ENCODE data around the gene UMAD1.
"Not testable (repeated sequence)": the region's sequence is repeated elsewhere in the genome, so short reads cannot be mapped to it uniquely, and the experiment has no call there.

DNA sequence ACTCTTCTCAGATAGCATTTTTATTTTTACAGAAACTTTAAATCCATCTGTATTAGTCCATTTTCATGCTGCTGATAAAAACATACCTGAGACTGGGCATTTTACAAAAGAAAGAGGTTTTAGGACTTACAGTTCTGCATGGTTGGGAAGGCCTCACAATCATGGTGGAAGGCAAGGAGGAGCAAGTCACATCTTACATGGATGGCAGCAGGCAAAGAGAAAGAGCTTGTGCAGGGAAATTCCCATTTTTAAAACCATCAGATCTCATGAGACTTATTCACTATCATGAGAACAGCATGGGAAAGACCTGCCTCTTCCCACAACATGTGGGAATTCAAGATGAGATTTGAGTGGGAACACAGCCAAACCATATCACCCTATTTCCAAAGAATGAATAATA lies 184.7 kb downstream of the UMAD1 start:
- not testable (repeated sequence) for TF ChIP-seq TAF1 (IDR thresholded peaks at IDR 0.05; ENCODE audit: borderline replicate concordance, low read depth, low read length); CHD2 (IDR thresholded peaks at IDR 0.05; ENCODE audit: low read length, partially characterized antibody)
- TF ChIP-seq, protein P1, sequence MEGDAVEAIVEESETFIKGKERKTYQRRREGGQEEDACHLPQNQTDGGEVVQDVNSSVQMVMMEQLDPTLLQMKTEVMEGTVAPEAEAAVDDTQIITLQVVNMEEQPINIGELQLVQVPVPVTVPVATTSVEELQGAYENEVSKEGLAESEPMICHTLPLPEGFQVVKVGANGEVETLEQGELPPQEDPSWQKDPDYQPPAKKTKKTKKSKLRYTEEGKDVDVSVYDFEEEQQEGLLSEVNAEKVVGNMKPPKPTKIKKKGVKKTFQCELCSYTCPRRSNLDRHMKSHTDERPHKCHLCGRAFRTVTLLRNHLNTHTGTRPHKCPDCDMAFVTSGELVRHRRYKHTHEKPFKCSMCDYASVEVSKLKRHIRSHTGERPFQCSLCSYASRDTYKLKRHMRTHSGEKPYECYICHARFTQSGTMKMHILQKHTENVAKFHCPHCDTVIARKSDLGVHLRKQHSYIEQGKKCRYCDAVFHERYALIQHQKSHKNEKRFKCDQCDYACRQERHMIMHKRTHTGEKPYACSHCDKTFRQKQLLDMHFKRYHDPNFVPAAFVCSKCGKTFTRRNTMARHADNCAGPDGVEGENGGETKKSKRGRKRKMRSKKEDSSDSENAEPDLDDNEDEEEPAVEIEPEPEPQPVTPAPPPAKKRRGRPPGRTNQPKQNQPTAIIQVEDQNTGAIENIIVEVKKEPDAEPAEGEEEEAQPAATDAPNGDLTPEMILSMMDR (IDR thresholded peaks at IDR 0.05) = not testable (repeated sequence)
- TF ChIP-seq, protein P2, sequence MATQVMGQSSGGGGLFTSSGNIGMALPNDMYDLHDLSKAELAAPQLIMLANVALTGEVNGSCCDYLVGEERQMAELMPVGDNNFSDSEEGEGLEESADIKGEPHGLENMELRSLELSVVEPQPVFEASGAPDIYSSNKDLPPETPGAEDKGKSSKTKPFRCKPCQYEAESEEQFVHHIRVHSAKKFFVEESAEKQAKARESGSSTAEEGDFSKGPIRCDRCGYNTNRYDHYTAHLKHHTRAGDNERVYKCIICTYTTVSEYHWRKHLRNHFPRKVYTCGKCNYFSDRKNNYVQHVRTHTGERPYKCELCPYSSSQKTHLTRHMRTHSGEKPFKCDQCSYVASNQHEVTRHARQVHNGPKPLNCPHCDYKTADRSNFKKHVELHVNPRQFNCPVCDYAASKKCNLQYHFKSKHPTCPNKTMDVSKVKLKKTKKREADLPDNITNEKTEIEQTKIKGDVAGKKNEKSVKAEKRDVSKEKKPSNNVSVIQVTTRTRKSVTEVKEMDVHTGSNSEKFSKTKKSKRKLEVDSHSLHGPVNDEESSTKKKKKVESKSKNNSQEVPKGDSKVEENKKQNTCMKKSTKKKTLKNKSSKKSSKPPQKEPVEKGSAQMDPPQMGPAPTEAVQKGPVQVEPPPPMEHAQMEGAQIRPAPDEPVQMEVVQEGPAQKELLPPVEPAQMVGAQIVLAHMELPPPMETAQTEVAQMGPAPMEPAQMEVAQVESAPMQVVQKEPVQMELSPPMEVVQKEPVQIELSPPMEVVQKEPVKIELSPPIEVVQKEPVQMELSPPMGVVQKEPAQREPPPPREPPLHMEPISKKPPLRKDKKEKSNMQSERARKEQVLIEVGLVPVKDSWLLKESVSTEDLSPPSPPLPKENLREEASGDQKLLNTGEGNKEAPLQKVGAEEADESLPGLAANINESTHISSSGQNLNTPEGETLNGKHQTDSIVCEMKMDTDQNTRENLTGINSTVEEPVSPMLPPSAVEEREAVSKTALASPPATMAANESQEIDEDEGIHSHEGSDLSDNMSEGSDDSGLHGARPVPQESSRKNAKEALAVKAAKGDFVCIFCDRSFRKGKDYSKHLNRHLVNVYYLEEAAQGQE (IDR thresholded peaks at IDR 0.05; ENCODE audit: low read depth, low read length) = not testable (repeated sequence)
- TF ChIP-seq, protein P3, sequence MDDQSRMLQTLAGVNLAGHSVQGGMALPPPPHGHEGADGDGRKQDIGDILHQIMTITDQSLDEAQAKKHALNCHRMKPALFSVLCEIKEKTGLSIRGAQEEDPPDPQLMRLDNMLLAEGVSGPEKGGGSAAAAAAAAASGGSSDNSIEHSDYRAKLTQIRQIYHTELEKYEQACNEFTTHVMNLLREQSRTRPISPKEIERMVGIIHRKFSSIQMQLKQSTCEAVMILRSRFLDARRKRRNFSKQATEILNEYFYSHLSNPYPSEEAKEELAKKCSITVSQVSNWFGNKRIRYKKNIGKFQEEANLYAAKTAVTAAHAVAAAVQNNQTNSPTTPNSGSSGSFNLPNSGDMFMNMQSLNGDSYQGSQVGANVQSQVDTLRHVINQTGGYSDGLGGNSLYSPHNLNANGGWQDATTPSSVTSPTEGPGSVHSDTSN (IDR thresholded peaks at IDR 0.05) = not testable (repeated sequence)
